Muscle layer of duodenum (tissue), 2 donors: ENCODE results near the gene PKDCC.

Experiments
- H3K27ac ChIP-seq: one replicate; pipeline ENCODE4 v1.7.0; 2013; ENCODE audit warnings: mild to moderate bottlenecking, low read length
- H3K27me3 ChIP-seq: one replicate; pipeline ENCODE4 v1.7.0; 2013; ENCODE audit warnings: low read depth, mild to moderate bottlenecking, control low read depth, low read length
- H3K36me3 ChIP-seq, 2 donors: one replicate each; pipeline ENCODE4 v1.7.0; 2013; ENCODE audit warnings: low read length in 2 of 2, control low read depth in 1 of 2, mild to moderate bottlenecking in 1 of 2; ENCODE audit not compliant: insufficient read depth in 2 of 2, control insufficient read depth in 1 of 2
- H3K4me1 ChIP-seq, 2 donors: one replicate each; pipeline ENCODE4 v1.7.0; 2013; ENCODE audit warnings: low read length in 2 of 2, mild to moderate bottlenecking in 2 of 2, control low read depth in 1 of 2, moderate library complexity in 1 of 2; ENCODE audit not compliant: insufficient read depth in 2 of 2, control insufficient read depth in 1 of 2
- H3K4me3 ChIP-seq, 2 donors: one replicate each; pipeline ENCODE4 v1.7.0; 2013; ENCODE audit warnings: low read length in 2 of 2, low read depth in 1 of 2, mild to moderate bottlenecking in 1 of 2
- H3K9me3 ChIP-seq, 2 donors: one replicate each; pipeline ENCODE4 v1.7.0; 2013; ENCODE audit warnings: low read length in 2 of 2, control low read depth in 1 of 2, mild to moderate bottlenecking in 1 of 2; ENCODE audit not compliant: control insufficient read depth in 1 of 2
- donor health status: healthy.

PKDCC gene

GRCh38 chr2:42045352-42045751 is 2.5 kb upstream of the PKDCC start:
- H3K36me3 ChIP-seq = no peaks in the 10 kb centered on the region
- H3K27me3 ChIP-seq = no peaks in the 10 kb centered on the region
- no peak overlapping the region for H3K4me3 ChIP-seq
- no peaks in the 10 kb centered on the region for H3K9me3 ChIP-seq
- no peak overlapping the region for H3K27ac ChIP-seq
- peaks cover 0 to 4% of the 10 kb centered on the region in 2 donors for H3K4me1 ChIP-seq

- Histone ChIP-seq H3K9me3 (no peaks in the 10 kb centered on the region), H3K27ac (no peak overlapping the region), H3K27me3 (no peaks in the 10 kb centered on the region), H3K4me3 (no peak overlapping the region), H3K4me1 (peaks cover 0 to 9% of the 10 kb centered on the region in 2 donors), H3K36me3 (no peaks in the 10 kb centered on the region)
Observed at GRCh38 chr2:42045848-42046748, 1.7 kb upstream of the PKDCC start.

GRCh38 chr2:42046819-42047487 is 868 bp upstream of the PKDCC start:
- Histone ChIP-seq H3K4me1 (peaks cover 4 to 17% of the 10 kb centered on the region in 2 donors), H3K27ac (peak overlapping the region; percentile 39), H3K4me3 (peak overlapping the region; percentile 48 to 74), H3K9me3 (no peaks in the 10 kb centered on the region), H3K27me3 (no peaks in the 10 kb centered on the region), H3K36me3 (no peaks in the 10 kb centered on the region)

- Histone ChIP-seq H3K4me3 (peak overlapping the region; percentile 76 to 88), H3K27me3 (no peaks in the 10 kb centered on the region), H3K9me3 (no peaks in the 10 kb centered on the region), H3K27ac (peak overlapping the region; percentile 99), H3K36me3 (no peaks in the 10 kb centered on the region), H3K4me1 (peaks cover 9 to 27% of the 10 kb centered on the region in 2 donors)
Observed at GRCh38 chr2:42048299-42049220, 739 bp downstream of the PKDCC start.

- H3K4me3 ChIP-seq = peak overlapping the region; percentile 76 to 88
- no peaks in the 10 kb centered on the region for H3K36me3 ChIP-seq
- H3K27me3 ChIP-seq = no peaks in the 10 kb centered on the region
- peak overlapping the region; percentile 99 for H3K27ac ChIP-seq
- peaks cover 18 to 35% of the 10 kb centered on the region in 2 donors for H3K4me1 ChIP-seq
- H3K9me3 ChIP-seq = no peaks in the 10 kb centered on the region
Observed at GRCh38 chr2:42049221-42050009, 1.6 kb downstream of the PKDCC start.

- Histone ChIP-seq H3K27me3 (no peaks in the 10 kb centered on the region), H3K36me3 (peaks cover 1 to 4% of the 10 kb centered on the region in 2 donors), H3K27ac (peak overlapping the region; percentile 99), H3K4me3 (peak overlapping the region; percentile 76 to 88), H3K4me1 (peaks cover 24 to 43% of the 10 kb centered on the region in 2 donors), H3K9me3 (no peaks in the 10 kb centered on the region)
Observed at GRCh38 chr2:42050010-42050702, 2.3 kb downstream of the PKDCC start.

- H3K9me3 ChIP-seq = no peaks in the 10 kb centered on the region
- peaks cover 31 to 48% of the 10 kb centered on the region in 2 donors for H3K4me1 ChIP-seq
- H3K4me3 ChIP-seq = peak overlapping the region; percentile 76 to 88
- peak overlapping the region; percentile 99 for H3K27ac ChIP-seq
- no peaks in the 10 kb centered on the region for H3K27me3 ChIP-seq
- peaks cover 7 to 9% of the 10 kb centered on the region in 2 donors for H3K36me3 ChIP-seq
Observed at GRCh38 chr2:42050703-42051542, 3.1 kb downstream of the PKDCC start.

- peak overlapping the region; percentile 99 for H3K27ac ChIP-seq
- peak overlapping the region; percentile 48 to 88 for H3K4me3 ChIP-seq
- H3K9me3 ChIP-seq = no peaks in the 10 kb centered on the region
- peaks cover 31 to 54% of the 10 kb centered on the region in 2 donors for H3K4me1 ChIP-seq
- no peaks in the 10 kb centered on the region for H3K27me3 ChIP-seq
- H3K36me3 ChIP-seq = peaks cover 11 to 12% of the 10 kb centered on the region in 2 donors
Observed at GRCh38 chr2:42051543-42052235, 3.9 kb downstream of the PKDCC start.
